ENCODE measurements around the gene COLQ.
"Not testable (repeated sequence)": the region's sequence is repeated elsewhere in the genome, so short reads cannot be mapped to it uniquely, and the experiment has no call there.

Gene COLQ

GRCh38 chr3:15490158-15490557, 31.3 kb downstream of the COLQ start:
- no peak for DNase-seq (ENCODE audit: low read depth)

- DNase-seq (ENCODE audit: low read depth), result no peak
Observed at GRCh38 chr3:15488002-15488401, 33.5 kb downstream of the COLQ start.

DNA sequence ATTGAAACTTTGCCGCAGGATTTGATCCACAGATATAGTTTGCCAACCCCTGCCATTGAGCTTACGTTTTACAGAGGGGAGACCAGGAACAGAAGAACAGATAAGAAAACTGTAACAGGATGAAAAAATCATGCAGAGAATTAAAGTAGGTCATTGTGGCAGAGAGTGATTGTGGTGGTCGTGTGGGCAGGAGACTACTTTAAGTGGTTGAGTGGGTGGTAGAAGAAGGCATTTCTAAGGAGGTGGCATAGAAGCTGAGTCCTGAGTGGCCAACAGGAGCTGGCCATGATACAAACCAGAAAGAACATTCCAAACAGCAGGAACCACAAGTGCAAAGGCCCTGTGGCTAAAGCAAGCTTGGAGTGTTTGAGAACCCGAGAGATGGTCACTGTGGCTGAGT, 34.5 kb downstream of the COLQ start:
- no peak for DNase-seq (ENCODE audit: low read depth)

GRCh38 chr3:15486020-15486419, 35.5 kb downstream of the COLQ start:
- DNase-seq (ENCODE audit: low read depth), result no peak

DNA sequence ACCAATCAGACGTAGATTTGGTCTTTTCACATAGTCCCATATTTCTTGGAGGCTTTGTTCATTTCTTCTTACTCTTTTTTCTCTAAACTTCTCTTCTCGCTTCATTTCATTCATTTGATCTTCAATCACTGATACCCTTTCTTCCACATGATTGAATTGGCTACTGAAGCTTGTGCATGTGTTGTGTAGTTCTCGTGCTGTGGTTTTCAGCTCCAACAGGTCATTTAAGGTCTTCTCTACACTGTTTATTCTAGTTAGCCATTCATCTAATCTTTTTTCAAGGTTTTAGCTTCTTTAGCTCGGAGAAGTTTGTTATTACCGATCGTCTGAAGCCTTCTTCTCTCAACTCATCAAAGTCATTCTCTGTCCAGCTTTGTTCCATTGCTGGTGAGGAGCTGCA, 37.0 kb downstream of the COLQ start:
- DNase-seq (ENCODE audit: low read depth), result not testable (repeated sequence)

DNA sequence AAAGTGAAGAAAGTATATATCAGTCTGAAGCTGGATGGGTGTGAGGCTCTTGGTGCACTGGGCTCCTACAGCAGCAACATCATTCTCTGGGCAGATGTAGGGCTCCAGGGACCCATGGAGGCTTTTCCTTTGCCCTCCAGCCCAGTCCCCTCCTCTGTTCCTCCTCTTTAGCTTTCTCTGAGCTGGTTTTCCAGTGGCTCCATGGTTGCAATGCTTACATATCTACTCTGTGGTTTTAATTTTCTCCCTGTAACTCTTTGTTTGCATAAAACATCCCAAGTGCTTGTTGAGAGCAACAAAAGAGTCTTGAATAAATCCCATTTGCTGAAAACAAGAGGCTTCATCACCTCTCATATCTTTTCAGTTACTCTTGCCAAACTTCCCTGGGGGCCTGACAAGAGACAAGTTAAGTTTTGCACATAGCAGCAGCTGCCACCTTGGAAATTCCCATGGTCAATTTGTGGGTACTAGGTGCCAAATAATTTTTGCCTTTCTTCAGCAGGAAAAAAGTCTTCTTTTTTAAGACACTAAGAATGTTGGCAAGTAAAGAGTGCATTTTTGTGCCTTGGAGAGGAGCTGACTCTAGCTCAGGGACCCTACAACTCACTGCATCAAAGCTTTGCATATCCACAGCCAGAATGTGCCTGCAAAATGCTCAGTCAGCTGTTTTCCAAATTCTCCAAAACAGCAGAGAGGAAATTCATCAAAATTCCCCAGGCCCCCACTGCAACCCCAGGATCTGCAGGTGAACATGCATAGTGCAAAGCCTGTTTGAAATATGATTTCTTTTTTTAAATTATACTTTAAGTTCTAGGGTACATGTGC, 41.9 kb downstream of the COLQ start:
- DNase-seq (ENCODE audit: low read depth), result no peak

DNA sequence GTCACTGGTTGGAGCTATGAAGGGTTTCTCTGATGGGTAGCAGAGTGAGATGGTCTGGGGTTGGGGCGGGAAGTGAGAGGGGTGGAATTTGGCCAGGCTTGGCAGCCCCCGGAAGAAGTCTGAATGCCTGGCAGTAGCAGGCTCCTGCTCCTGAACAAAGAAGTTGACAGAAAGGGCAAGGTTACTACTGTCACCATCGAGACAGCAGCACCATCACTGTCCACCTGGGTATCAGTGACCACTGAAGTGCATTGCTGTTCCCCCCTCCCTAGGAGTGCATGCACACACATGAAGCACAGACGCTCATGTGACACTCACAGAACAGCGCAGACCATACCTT, 42.9 kb downstream of the COLQ start:
- no peak for DNase-seq (ENCODE audit: low read depth)

DNA sequence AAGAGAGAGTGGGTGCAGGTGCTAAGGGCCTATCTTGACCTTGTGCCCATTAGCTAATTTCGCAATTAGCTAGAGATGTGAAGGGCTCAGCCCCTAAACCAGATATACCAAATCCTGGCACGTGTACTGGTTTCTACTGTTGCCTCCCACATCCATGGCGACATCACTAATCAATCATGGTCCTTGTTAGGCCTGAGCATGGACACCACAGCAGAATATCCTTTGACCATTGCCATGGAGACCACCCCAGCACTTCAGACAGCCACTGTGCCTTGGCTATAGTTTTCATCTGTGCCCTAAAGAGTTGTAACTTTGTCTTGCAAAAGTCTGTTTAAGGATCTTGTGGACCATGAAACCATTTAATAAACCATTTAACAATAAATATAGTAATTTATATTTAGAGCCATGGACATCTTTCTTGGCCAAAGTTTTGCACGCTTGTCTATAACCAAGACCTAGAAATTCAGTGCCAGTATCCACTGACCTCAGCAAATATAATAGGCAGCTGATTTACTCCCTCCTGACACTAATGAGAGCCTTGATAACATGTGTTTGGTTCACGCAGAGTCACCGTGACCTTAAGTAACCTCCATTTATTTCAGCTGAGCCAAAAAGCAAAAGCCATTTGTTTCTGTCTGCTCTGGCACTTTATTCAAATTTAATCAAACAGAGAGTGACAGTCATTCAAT, 43.4 kb downstream of the COLQ start:
- no peak for DNase-seq (ENCODE audit: low read depth)

- no peak for DNase-seq (ENCODE audit: low read depth)
Observed at GRCh38 chr3:15476378-15476777, 45.1 kb downstream of the COLQ start.

DNA sequence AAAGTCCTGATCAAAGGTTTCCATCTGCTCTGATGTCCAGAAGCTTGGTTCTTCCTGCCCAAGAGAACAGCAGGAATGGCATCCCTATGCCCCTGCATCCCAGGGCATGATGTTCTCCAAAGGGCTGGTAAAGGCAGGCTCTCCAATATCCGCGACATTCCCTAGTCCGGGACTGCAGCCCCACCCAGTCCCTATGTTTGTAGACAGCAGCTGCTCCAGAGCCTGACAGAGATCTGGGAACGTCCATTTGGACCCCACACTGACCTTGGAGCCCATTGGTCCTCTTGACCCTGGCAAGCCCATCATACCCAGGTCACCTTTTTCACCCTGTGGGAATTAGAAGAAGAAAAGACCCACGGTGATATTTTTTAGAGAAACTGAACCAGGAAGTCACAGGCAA, 46.3 kb downstream of the COLQ start:
- DNase-seq (ENCODE audit: low read depth), result no peak

- no peak for DNase-seq (ENCODE audit: low read depth)
Observed at GRCh38 chr3:15471861-15472260, 49.6 kb downstream of the COLQ start.

DNA sequence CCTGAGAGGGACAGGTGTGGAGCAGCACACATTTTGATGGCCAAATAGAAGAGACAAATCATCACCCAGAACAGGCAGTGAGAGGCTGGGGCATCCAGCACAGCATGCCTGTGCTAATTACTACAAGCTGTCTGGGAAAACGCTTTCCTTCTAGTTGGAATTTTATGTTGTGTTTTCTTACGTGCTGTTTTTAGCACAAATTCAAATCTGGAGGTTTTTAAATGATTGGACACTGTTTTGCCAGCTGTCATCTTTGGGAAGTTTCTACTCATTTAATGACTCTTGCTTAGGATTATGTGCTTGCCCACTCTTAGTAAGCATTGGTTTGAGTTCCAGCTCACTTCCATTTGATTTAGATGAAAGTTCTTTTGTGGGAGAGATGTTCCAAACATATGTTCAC, 50.7 kb downstream of the COLQ start:
- no peak for DNase-seq (ENCODE audit: low read depth)

DNA sequence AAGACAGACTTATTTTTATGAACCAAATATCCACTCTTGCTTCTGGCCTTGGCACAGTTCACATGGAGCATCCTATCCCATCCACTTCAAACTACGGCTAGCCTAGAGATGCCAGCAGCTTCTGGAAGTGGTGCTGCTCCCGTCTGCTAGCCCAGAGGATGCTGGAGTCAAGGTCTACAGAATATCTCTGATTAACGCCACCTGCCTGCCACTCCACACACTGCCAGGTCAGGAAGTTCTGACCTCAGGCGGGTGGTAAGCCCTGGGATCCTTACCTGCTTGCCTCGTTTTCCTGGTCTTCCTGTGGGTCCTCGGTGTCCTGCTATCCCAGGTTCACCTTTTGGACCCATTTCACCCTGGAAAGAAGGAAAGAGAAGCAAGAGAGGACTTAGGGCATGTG, 51.2 kb downstream of the COLQ start:
- DNase-seq (ENCODE audit: low read depth), result no peak

DNA sequence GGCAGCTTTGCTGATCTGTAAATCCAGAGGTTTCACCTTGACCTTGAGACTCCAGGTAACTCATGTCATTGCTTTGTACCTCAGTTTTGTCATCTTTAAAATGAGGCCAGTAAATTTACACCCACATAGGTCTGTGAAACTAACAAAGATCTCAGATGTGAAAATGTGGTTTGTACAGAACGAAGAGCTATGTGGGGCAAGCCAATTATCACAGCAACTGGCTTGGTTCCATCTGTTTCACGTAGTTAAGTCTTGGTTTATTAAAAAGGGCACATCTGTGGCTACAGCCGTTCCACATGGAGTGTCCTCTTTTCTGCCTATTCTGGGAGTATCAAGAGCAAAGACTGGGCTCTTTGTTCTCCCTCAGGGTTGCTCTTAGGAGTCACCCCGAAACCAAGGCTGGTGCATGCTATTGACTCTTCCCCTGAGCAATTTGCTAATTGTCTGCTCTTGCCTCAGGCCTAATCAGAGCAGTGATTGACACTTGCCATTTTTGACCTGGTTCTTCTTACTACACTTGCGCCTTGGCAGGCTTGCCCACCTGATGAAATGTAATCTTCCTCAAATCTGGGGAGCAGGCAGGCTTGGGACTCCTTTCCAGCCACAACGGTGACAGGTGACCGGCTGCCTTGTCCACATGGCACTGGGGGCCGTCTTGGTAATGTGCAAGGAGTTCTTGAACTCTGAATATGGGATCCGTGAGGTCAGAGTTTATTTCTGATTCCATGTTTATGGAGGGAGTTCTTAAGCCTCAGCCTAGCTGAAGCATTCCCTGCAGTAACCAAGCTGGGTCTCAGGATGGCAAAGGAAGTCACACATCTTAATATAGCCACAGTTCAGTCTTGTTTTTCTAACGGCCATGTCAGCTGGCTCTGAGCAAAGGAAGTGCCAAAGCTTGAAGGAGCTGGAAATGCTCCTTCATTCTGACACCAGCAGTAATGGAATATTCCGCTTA, 54.0 kb downstream of the COLQ start:
- DNase-seq (ENCODE audit: low read depth), result no peak

GRCh38 chr3:15465876-15466585, 55.5 kb downstream of the COLQ start:
- no peak for DNase-seq (ENCODE audit: low read depth)

- no peak for DNase-seq (ENCODE audit: low read depth)
Observed at GRCh38 chr3:15462451-15462850, 59.1 kb downstream of the COLQ start.

DNA sequence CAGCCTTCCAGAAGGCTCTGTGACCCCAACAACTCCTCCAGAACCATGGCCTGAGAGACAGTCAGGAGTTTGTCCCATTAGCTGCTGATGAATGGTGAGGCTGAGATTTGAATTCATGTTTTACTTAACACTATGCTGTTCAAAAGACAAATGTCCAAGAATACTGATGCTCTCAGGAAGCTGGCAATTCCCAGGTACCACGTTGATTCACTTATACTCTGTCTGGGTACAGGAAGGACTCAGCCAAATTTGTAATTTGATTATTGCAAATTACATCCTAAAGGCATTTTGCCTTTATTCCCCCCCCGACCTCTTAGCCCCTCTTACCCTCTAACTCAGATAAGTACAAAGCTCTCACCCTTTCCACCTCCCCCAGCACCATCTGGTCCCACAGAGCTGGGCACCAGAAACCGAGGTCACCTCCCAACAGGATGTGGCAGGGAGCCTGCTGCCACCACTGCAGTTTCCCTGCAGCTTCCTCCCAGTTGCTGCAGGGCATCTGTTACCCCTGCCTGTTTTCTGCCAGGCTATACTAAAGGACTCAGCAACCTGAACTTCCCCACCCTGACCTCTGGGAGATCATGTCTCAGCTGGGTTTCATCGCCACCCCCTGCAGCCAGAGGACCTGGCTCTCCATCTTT, 60.5 kb downstream of the COLQ start:
- no peak for DNase-seq (ENCODE audit: low read depth)

GRCh38 chr3:15458212-15458780, 63.2 kb downstream of the COLQ start:
- no peak for DNase-seq (ENCODE audit: low read depth)

DNA sequence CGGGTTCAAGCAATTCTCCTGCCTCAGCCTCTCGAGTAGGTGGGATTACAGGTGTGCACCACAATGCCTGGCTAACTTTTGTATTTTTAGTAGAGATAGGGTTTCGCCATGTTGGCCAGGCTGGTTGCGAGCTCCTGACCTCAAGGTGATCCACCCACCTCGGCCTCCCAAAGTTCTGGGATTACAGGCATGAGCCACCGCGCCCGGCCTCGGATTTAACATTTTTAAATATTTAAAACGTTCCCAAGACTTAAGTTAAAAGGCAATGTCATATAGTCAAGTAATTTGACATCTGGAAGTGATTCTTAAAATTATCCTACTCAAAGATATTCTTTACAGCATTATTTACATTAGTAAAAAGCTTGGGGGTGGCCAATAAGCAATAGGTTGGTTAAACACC, 64.6 kb downstream of the COLQ start:
- not testable (repeated sequence) for DNase-seq (ENCODE audit: low read depth)

DNA sequence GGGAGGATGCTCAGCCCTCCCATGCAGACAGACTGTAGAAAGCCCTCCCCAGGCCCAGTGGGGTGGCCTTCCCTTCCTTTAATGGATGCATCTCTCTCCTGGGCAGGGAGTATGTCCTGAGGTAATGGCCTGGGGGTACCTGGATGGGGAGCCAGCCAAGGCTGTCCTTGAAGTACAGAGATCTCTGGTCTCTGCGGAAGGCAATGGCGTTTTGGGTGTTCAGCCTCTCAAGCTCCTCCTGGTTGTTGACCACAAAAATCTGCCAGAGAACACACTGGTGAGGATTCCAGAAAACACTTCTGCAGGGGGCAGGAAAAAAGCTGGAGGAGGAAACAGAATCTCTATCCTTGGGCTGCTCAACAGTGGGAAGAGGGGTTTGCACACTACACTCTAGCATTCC, 65.2 kb downstream of the COLQ start:
- no peak for DNase-seq (ENCODE audit: low read depth)

DNA sequence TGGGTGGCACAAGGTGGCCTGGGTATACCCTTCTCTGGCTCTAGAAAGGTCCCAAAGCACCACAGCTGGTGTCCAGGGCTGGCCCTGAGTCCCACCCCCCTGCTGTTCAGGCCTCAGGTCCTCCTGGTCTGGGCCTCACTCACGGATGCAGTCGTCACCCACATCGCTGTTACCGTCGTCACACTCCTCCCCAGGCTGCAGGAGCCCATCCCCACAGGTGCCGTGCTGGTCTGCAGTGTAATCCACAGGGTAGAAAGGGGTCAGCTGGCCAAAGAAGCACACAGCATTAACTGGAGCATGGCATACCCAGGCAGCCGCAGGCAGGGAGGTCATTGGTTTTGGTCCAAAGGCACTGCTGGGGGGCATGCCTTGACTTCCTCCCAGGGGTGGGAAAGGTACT, 65.8 kb downstream of the COLQ start:
- DNase-seq (ENCODE audit: low read depth), result no peak
